Fibroblast of lung (primary cell): ENCODE data around the gene BTAF1.

Experiments used
- EZH2 ChIP-seq: IDR thresholded peaks from 2 replicates; pipeline ENCODE4 v1.5.1; 2012; ENCODE audit warnings: low read length, control low read depth, mild to moderate bottlenecking; ENCODE audit errors: missing control alignments
- TF ChIP-seq, protein P1 (sequence below), 2 donors: IDR thresholded peaks in 1 of 2; conservative IDR thresholded peaks in 1 of 2; 1 replicate in 1 of 2; 2 replicates in 1 of 2; pipeline ENCODE4 v1.5.1; 2011 to 2012; ENCODE audit warnings: low read length in 2 of 2, control low read depth in 1 of 2, inconsistent platforms in 1 of 2, low read depth in 1 of 2, mild to moderate bottlenecking in 1 of 2

GRCh38 chr10:91908337-91909116 lies 15.0 kb upstream of the BTAF1 start:
- TF ChIP-seq, protein P1, sequence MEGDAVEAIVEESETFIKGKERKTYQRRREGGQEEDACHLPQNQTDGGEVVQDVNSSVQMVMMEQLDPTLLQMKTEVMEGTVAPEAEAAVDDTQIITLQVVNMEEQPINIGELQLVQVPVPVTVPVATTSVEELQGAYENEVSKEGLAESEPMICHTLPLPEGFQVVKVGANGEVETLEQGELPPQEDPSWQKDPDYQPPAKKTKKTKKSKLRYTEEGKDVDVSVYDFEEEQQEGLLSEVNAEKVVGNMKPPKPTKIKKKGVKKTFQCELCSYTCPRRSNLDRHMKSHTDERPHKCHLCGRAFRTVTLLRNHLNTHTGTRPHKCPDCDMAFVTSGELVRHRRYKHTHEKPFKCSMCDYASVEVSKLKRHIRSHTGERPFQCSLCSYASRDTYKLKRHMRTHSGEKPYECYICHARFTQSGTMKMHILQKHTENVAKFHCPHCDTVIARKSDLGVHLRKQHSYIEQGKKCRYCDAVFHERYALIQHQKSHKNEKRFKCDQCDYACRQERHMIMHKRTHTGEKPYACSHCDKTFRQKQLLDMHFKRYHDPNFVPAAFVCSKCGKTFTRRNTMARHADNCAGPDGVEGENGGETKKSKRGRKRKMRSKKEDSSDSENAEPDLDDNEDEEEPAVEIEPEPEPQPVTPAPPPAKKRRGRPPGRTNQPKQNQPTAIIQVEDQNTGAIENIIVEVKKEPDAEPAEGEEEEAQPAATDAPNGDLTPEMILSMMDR (conservative IDR thresholded peaks at IDR 0.05 in 1 of 2, IDR thresholded peaks at IDR 0.05 in 1 of 2; ENCODE audit: low read depth in 1 of 2, low read length in 2 of 2) = peak; percentile 7 to 48
- TF ChIP-seq EZH2 = no peak
